Right cardiac atrium (tissue), 5 donors: Measurements from ENCODE around the gene MAP2K5. TPM values are rescaled to one million over a fixed set of nuclear protein-coding genes. Genes with fewer than 3 reads are reported as not detected.

ENCODE experiments used
- ATAC-seq, 2 donors: fragments of 200-7000 bp; cut with Tn5 transposase; one replicate each; pipeline versions ENCODE4 v1.8.0 to v1.9.1; 2020; ENCODE audit warnings: moderate library complexity in 2 of 2, mild to moderate bottlenecking in 1 of 2
- DNase-seq, 3 donors: peaks; one replicate each; pipeline ENCODE4 v3.0.0-alpha.2; 2020
- H3K27ac ChIP-seq: one replicate; pipeline ENCODE4 v1.5.1; 2013; ENCODE audit warnings: mild to moderate bottlenecking, low read length, control low read depth, moderate library complexity
- H3K27me3 ChIP-seq: one replicate; pipeline ENCODE4 v1.6.1; 2013; ENCODE audit not compliant: control insufficient read depth, insufficient read depth
- H3K4me1 ChIP-seq: one replicate; pipeline ENCODE4 v1.6.1; 2013; ENCODE audit warnings: low read length; ENCODE audit not compliant: control insufficient read depth, insufficient read depth
- H3K4me3 ChIP-seq: one replicate; pipeline ENCODE4 v1.5.1; 2013; ENCODE audit warnings: low read length, control low read depth
- H3K9me3 ChIP-seq: one replicate; pipeline ENCODE4 v1.6.1; 2013; ENCODE audit warnings: low read length; ENCODE audit not compliant: control insufficient read depth
- WGBS: extraction: QIAGEN DNeasy Blood & Tissue Kit; methylation state at CpG from one replicate; pipeline ENCODE4 v1.1.7; 2013; 5-methylcytosine and 5-hydroxymethylcytosine counted together
- intact Hi-C, 4 donors: fragments of 100-400 bp; cut with DNase I; formaldehyde crosslinking; loops; one replicate each; pipeline versions ENCODE4 v1.11.0 to v1.14.0; 2022 to 2023
- polyA plus RNA-seq: library from polyadenylated mRNA; stranded (reverse); fragments of 200-250 nt; gene quantifications from one replicate; pipeline ENCODE4 v1.2.3, GENCODE V29; 2013
- total RNA-seq, 4 donors: library from RNA; stranded (reverse); fragmentation: NEBNext Ultra II Directional; extraction: Animal tissue kit (Norgen Biotek cat#: 25700); gene quantifications; one replicate each; pipeline ENCODE4 v1.2.1, GENCODE V29; 2021
- donor health status: healthy with polysubstance abuse.
- donor health status: DM: no; HTN: yes; CAD: no.
- donor health status: DM: no; HTN: no; CAD: no.
- donor health status: DM: no; HTN: yes; CAD: no; lungs with severe emphysema.
- donor health status: DM: yes; HTN: yes; CAD: no.

The MAP2K5 gene
- total and polyA plus RNA-seq, 5 donors = 9.0 to 16.6 (median 14.9) TPM

GRCh38 chr15:67829647-67830504 lies 287.4 kb downstream of the MAP2K5 start:
- Histone ChIP-seq H3K9me3 (no peaks in the 10 kb centered on the region), H3K4me3 (no peak overlapping the region), H3K4me1 (peaks cover 6% of the 10 kb centered on the region), H3K27ac (no peak overlapping the region), H3K27me3 (no peaks in the 10 kb centered on the region)
- 7% methylated on average over 68 of the region's 68 CpGs for WGBS
- intact Hi-C loops = loop anchor here in 3 of 4 donors (5.0 to 10.0 kb wide), 4 partner anchors 285 to 895 kb away; partner anchors contain the start of gene MAP2K5 (in 1 of the 3)
- DNase-seq (no peak), ATAC-seq (no peak)

DNA sequence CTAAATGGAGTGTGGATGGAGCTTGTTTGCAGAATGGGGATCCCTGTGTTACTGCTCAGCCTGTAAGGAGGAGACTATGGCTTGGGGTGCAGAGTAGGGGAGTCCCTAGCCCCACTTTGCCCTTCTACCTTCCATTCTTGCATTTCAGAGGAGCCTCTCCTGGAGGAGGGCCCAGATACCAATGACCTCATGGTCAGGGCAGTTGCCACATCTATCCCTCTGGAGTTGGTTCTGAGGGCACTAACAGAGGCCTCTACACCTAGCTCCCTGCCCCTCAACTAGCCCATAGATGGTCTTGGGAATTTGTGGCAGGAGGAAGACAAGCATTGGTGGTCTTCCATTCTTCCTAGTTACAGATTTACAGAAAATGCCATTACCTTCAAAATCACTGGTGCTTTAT lies 288.9 kb downstream of the MAP2K5 start:
- no peak overlapping the region for H3K4me3 ChIP-seq
- H3K27me3 ChIP-seq = no peaks in the 10 kb centered on the region
- H3K27ac ChIP-seq = no peak overlapping the region
- H3K4me1 ChIP-seq = peaks cover 8% of the 10 kb centered on the region
- H3K9me3 ChIP-seq = no peaks in the 10 kb centered on the region
- intact Hi-C loops = loop anchor here in 3 of 4 donors (5.0 to 10.0 kb wide), 4 partner anchors 287 to 897 kb away; partner anchors contain the start of gene MAP2K5 (in 1 of the 3)
- DNase-seq (no peak), ATAC-seq (no peak)

GRCh38 chr15:67832031-67832551 lies 289.6 kb downstream of the MAP2K5 start:
- 26% methylated on average over 9 of the region's 9 CpGs for WGBS
- Histone ChIP-seq H3K4me3 (no peak overlapping the region), H3K27me3 (no peaks in the 10 kb centered on the region), H3K9me3 (no peaks in the 10 kb centered on the region), H3K4me1 (peaks cover 8% of the 10 kb centered on the region), H3K27ac (no peak overlapping the region)
- ATAC-seq = no peak
- DNase-seq = no peak
- intact Hi-C loops = loop anchor here in 3 of 4 donors (5.0 to 10.0 kb wide), 4 partner anchors 287 to 897 kb away; partner anchors contain the start of gene MAP2K5 (in 1 of the 3)

DNA sequence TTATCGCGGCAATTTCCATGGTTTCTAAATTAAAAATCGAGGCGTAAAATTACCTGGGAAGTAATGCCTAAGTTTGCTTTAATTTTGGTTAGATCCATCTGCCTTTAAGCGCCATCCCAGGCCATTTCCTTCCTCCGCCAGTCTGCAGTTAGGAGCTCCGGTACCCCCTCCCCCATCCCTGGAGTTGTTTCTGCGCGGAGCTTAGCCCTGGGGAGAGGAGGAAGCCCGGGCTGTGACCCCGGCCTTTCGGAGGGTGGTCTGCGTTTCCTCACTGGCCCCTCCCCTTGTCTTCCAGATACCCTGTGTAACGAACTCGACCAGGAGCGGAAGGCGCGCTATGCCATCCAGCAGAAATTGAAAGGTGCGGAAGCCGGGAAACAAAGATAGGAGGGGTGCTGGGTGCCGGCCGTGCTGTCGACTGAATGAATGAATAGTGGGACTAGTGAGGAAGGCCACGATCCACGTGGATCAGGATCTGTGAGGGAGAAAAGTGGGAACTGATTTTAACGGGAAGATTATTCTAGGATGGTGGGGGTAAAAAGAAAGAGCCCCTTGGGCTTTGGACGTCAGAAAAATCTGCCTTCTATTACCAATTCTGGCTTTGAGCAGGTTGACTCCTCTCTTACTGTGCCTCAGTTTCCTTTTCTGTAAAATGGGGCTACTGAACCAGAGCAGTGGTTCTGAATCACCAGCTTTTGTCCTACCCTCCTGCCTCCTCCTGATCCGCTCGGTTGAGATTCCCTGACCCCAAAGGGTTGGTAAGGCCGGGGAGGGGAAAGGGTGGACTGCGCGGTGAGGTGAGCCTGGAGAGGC lies 290.6 kb downstream of the MAP2K5 start:
- DNase-seq = no peak
- H3K4me1 ChIP-seq = peaks cover 6% of the 10 kb centered on the region
- no peak overlapping the region for H3K27ac ChIP-seq
- no peaks in the 10 kb centered on the region for H3K9me3 ChIP-seq
- intact Hi-C loops = loop anchor here in 3 of 4 donors (5.0 to 10.0 kb wide), 4 partner anchors 288 to 898 kb away; partner anchors contain the start of gene MAP2K5 (in 1 of the 3)
- ATAC-seq = no peak
- WGBS = 4% methylated on average over 32 of the region's 32 CpGs
- no peaks in the 10 kb centered on the region for H3K27me3 ChIP-seq
- H3K4me3 ChIP-seq = peak overlapping the region; percentile 50

DNA sequence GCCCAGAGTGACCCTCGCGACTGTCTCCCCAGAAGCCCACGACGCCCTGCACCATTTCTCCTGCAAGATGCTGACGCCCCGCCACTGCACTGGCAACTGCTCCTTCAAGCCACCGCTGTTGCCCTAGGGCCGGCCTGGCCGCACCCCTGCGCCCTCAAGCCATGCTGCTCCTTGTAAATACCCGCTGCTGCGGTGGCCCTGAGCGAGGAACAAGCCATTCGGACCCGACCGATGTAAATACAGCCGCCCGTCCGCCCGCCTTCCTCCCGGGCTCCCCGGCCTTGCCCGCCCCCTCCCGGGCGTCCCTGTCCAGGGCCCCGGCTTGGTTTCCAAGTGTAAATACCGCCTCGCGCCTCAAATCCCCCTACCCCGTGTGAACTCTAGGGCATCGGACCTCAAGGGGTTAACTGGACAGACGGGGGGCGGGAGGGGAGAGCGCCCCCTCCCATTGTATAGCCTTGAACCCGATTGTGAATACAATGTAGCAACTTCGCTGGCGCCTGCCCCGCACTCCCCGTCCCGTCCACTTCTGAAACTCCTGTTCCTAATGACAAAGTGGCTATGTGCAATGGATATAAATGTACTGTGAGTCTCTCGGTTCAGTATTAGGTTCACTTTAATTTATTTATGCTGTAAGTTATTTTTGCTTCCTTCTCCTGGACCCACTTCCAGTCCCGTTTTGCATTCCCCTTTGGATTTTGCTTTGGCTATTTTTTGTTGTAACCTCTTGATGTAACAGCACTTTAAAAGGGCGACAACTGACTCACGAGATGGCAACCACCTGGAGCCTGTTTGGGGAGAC lies 291.4 kb downstream of the MAP2K5 start:
- intact Hi-C loops = loop anchor here in 3 of 4 donors (5.0 to 10.0 kb wide), 4 partner anchors 289 to 899 kb away; partner anchors contain the start of gene MAP2K5 (in 1 of the 3)
- DNase-seq = no peak
- peak; percentile 24 to 38 for ATAC-seq

DNA sequence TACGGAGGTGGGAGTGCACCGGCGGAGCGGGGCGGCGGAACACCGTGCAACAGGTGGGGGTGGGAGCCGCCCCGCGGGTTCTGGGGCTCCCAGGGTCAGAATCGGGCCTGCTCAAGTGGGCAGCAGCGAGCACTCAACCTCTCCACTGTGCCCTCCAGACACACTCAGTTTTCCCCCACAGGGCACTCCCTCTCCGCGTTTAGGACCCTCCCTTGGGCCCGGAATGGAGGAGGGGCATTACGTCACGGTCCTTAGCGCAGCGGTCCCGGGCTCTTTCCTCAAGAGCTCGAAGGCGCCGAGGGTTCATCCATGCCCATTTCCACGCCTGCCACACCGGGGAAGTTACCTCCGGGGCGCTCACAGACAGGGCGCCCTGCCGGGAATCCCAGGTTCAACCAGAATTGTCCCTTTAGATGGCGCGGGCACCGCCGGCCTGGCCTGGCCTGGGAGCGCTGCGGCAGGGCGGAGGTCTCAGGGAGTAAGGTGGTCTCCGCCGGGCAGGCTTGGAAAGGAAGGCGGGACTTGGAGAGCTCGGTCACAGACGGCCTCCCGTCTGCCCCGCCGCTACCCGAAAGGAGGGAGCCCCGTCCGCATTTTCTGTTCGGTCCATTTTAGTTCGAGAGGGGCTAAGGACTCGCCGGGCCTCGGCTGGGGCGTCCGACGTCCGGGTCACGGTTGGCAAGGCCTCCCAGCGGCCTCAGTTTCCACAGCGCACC lies 292.2 kb downstream of the MAP2K5 start:
- DNase-seq = no peak
- ATAC-seq = no peak
- intact Hi-C loops = loop anchor here (5.0 to 10.0 kb wide), 5 partner anchors 290 to 900 kb away; partner anchors contain the start of genes C15orf61 (in 1 of the 4) and MAP2K5 (in 1 of the 4)
- no peaks in the 10 kb centered on the region for H3K27me3 ChIP-seq
- WGBS = 3% methylated on average over 59 of the region's 59 CpGs
- no peak overlapping the region for H3K27ac ChIP-seq
- H3K4me1 ChIP-seq = peaks cover 3% of the 10 kb centered on the region
- H3K9me3 ChIP-seq = no peaks in the 10 kb centered on the region
- H3K4me3 ChIP-seq = peak overlapping the region; percentile 50

More for the DNA sequence above, 291.4 kb downstream of the MAP2K5 start:
- Histone ChIP-seq H3K4me1 (peaks cover 3% of the 10 kb centered on the region), H3K27me3 (no peaks in the 10 kb centered on the region), H3K27ac (no peak overlapping the region), H3K4me3 (peak overlapping the region; percentile 50), H3K9me3 (no peaks in the 10 kb centered on the region)
- 2% methylated on average over 44 of the region's 44 CpGs for WGBS

DNA sequence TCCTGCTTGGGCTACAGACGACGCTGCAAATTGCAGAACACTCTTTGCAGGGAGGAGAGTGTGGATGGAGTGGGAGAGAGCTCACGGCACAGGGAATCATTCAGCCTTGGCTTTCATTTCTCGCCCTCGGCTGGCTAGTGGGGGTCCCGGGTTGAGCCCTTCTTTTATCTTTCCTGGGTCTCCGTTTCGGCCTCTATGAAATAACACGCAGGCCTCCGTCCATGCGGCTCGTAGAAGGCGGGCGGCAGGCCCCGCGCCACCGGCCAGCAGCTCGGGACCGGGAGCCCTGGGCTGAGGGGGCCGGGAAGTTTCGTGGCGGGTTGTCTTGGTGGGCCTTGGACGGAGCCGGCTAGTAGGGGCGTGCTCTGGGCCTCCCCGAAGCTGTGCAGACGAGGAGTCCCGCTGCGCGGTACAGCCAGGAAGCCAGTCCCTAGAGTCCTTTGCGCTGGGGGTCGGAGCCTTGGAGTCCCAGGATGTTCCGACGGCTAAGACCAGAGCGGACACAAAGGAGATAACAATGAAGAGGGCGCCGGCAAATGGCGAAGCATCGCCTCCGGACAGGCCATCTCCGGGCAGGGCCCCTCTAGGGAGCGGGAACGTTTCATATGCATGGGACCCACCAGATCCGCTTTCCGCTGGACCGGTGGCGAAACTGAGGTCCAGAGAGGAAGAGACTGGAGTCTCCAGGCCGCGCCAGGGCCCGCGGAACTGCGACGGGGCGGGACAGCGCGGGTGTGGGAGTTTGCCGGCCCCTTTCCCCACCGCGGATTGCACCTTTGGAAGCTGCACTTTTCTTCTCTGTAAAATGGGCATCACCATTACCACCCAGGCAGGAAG lies 293.0 kb downstream of the MAP2K5 start:
- no peak overlapping the region for H3K27ac ChIP-seq
- peaks cover 3% of the 10 kb centered on the region for H3K4me1 ChIP-seq
- H3K27me3 ChIP-seq = no peaks in the 10 kb centered on the region
- ATAC-seq (no peak), DNase-seq (no peak)
- peak overlapping the region; percentile 50 for H3K4me3 ChIP-seq
- no peaks in the 10 kb centered on the region for H3K9me3 ChIP-seq
- intact Hi-C loops = loop anchor here in 3 of 4 donors (2.0 to 10.0 kb wide), 6 partner anchors 291 to 901 kb away; partner anchors contain the start of genes C15orf61 (in 1 of the 3) and MAP2K5 (in 1 of the 3)
- 3% methylated on average over 59 of the region's 59 CpGs for WGBS

DNA sequence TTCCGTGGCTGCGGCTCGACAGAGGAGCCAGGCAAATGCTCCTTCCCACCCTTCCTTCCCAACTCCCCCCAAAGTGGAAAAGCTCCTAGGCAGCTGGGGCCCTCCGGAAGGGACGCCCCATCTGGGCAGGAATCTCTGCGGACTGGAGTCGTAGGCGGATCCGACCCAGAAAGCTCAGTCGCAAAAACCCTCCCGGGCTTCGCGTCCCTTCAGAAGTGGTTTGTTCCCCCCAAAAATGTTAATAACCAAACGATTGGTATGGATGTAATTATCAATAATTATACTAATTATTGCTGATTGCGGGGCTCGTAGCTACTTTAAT lies 293.6 kb downstream of the MAP2K5 start:
- DNase-seq (no peak), ATAC-seq (no peak)
- Histone ChIP-seq H3K9me3 (no peaks in the 10 kb centered on the region), H3K4me1 (peaks cover 3% of the 10 kb centered on the region), H3K27ac (no peak overlapping the region), H3K4me3 (peak overlapping the region; percentile 50), H3K27me3 (no peaks in the 10 kb centered on the region)
- 2% methylated on average over 16 of the region's 16 CpGs for WGBS
- intact Hi-C loops = loop anchor here in 3 of 4 donors (2.0 to 10.0 kb wide), 6 partner anchors 291 to 901 kb away; partner anchors contain the start of genes C15orf61 (in 1 of the 3) and MAP2K5 (in 1 of the 3)

DNA sequence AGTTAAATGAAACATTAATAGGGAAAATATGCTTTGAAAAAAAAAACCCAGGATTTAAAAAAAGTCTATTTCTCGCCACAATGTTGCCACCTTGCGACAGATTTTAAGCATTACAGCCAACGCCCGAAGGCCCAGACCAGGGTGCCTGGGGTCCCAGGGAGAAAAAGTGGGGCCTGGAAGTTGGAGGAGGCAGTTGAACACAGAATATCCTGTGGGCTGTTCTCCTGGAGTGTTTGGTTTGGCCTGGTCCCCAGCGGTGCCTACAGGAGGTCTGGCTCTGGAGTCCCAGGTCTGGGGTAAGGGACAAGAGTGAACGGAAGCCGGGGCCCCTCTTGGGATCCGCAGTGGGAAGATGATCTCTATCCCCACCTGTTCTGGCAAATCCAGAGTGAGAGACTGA lies 294.0 kb downstream of the MAP2K5 start:
- no peaks in the 10 kb centered on the region for H3K27me3 ChIP-seq
- H3K27ac ChIP-seq = no peak overlapping the region
- 35% methylated on average over 8 of the region's 8 CpGs for WGBS
- no peaks in the 10 kb centered on the region for H3K9me3 ChIP-seq
- peaks cover 5% of the 10 kb centered on the region for H3K4me1 ChIP-seq
- no peak for ATAC-seq
- H3K4me3 ChIP-seq = peak overlapping the region; percentile 50
- intact Hi-C loops = loop anchor here in 3 of 4 donors (2.0 to 10.0 kb wide), 6 partner anchors 292 to 902 kb away; partner anchors contain the start of genes C15orf61 (in 1 of the 3) and MAP2K5 (in 1 of the 3)
- DNase-seq = peak in 1 of 3 donors; percentile 75
